PC-9 (cell line): ENCODE results near the gene IGF2BP2.

Source experiments
- CTCF ChIP-seq: fragments of 200-600 bp; sonication (generic); conservative IDR thresholded peaks from 2 replicates; pipeline ENCODE4 v1.6.1; 2017; ENCODE audit warnings: mixed run types, antibody characterized with exemption, mild to moderate bottlenecking, moderate library complexity
- EZH2 ChIP-seq: fragments of 200-600 bp; sonication (generic); IDR thresholded peaks from 2 replicates; pipeline ENCODE4 v1.8.0; 2017; ENCODE audit warnings: antibody characterized with exemption, low read depth

GRCh38 chr3:185779461-185779860, 45.4 kb downstream of the IGF2BP2 start:
- TF ChIP-seq CTCF: no peak
- no peak for TF ChIP-seq EZH2
